GM12878 (cell line): ENCODE results near the gene CCDC141. TPM values are rescaled to one million over a fixed set of nuclear protein-coding genes. Genes with fewer than 3 reads are reported as not detected.

Experiments
- CBFB ChIP-seq: IDR thresholded peaks from 2 replicates; pipeline ENCODE4 v1.6.1; 2016; ENCODE audit warnings: antibody characterized with exemption, low read depth
- CEBPB ChIP-seq, 2 experiments: fragments of 150-350 bp in 1 of 2; IDR thresholded peaks; 2 replicates each; pipeline ENCODE4 v1.6.1; 2012 to 2014; ENCODE audit warnings: low read depth in 2 of 2, low read length in 2 of 2, borderline replicate concordance in 1 of 2, inconsistent platforms in 1 of 2
- CHD2 ChIP-seq: IDR thresholded peaks from 2 replicates; pipeline ENCODE4 v1.6.1; 2011; ENCODE audit warnings: low read depth, low read length, improper control_type of control experiment, borderline replicate concordance
- CHD4 ChIP-seq: fragments of 200-600 bp; sonication (generic); IDR thresholded peaks from 2 replicates; pipeline ENCODE4 v1.6.1; 2016; ENCODE audit warnings: mild to moderate bottlenecking
- CTCF ChIP-seq, 3 experiments: IDR thresholded peaks in 2 of 3; conservative IDR thresholded peaks in 1 of 3; 2 replicates each; pipeline ENCODE4 v1.5.1; 2011; ENCODE audit warnings: low read depth in 3 of 3, low read length in 3 of 3, mild to moderate bottlenecking in 3 of 3, control low read depth in 2 of 3, moderate library complexity in 2 of 3, inconsistent platforms in 1 of 3, mixed read lengths in 1 of 3; ENCODE audit not compliant: control insufficient read depth in 2 of 3, insufficient read depth in 1 of 3; ENCODE audit errors: extremely low read depth in 1 of 3
- E4F1 ChIP-seq: fragments of 450-650 bp; IDR thresholded peaks from 2 replicates; pipeline ENCODE4 v1.6.1; 2018; ENCODE audit warnings: borderline replicate concordance, mild to moderate bottlenecking; ENCODE audit not compliant: partially characterized antibody
- SIN3A ChIP-seq: IDR thresholded peaks from 2 replicates; pipeline ENCODE4 v1.6.1; 2012; ENCODE audit warnings: low read depth, low read length, improper control_type of control experiment
- SMAD1 ChIP-seq: fragments of 450-650 bp; IDR thresholded peaks from 2 replicates; pipeline ENCODE4 v1.6.1; 2018; ENCODE audit warnings: mild to moderate bottlenecking, low read depth; ENCODE audit not compliant: partially characterized antibody
- SMC3 ChIP-seq: IDR thresholded peaks from 2 replicates; pipeline ENCODE4 v1.6.1; 2011; ENCODE audit warnings: low read length, improper control_type of control experiment, borderline replicate concordance
- SREBF2 ChIP-seq: IDR thresholded peaks from 2 replicates; pipeline ENCODE4 v1.6.1; 2012; ENCODE audit warnings: mild to moderate bottlenecking, low read length
- YY1 ChIP-seq: IDR thresholded peaks from 2 replicates; pipeline ENCODE4 v1.6.1; 2011; ENCODE audit warnings: low read depth, mild to moderate bottlenecking, low read length
- polyA plus RNA-seq, 11 experiments: library from polyadenylated mRNA; depleted of rRNA in 4 of 11; unstranded in 6 of 11; stranded (reverse) in 5 of 11; fragments of >200 nt; fragmentation: Nextera tagmentation in 4 of 11; fragmentation: Illumina TruSeq in 1 of 11; extraction: Ambion mirVana in 4 of 11; extraction: Trizol in 1 of 11; gene quantifications; 1 replicate in 1 of 11; 2 replicates in 10 of 11; pipeline versions ENCODE4 v1.2.1 to v1.2.3, GENCODE V29; 2011 to 2016; ENCODE audit warnings: inconsistent platforms in 2 of 11, missing spikeins in 2 of 11, low read depth in 1 of 11
- total RNA-seq, 4 experiments: library from RNA; depleted of rRNA in 3 of 4; stranded (reverse); fragments of >200 nt in 3 of 4; fragmentation: Illumina TruSeq in 1 of 4; extraction: Trizol in 1 of 4; gene quantifications; 2 replicates each; pipeline versions ENCODE4 v1.2.1 to v1.2.3, GENCODE V29; 2013 to 2021
- TF ChIP-seq, protein P1 (sequence below): fragments of 450-650 bp; IDR thresholded peaks from 2 replicates; pipeline ENCODE4 v1.6.1; 2016; ENCODE audit warnings: mild to moderate bottlenecking, moderate library complexity, borderline replicate concordance
- TF ChIP-seq, protein P2 (sequence below): IDR thresholded peaks from 2 replicates; pipeline ENCODE4 v1.6.1; 2011; ENCODE audit warnings: mild to moderate bottlenecking, low read depth, low read length, moderate library complexity; ENCODE audit not compliant: insufficient replicate concordance

The CCDC141 gene
- total and polyA plus RNA-seq, 10 of the 15 experiments (the other 5 are each of a cell fraction or from before 2014, with no cell fraction given): 0.84 to 12.5 (median 3.6) TPM

DNA sequence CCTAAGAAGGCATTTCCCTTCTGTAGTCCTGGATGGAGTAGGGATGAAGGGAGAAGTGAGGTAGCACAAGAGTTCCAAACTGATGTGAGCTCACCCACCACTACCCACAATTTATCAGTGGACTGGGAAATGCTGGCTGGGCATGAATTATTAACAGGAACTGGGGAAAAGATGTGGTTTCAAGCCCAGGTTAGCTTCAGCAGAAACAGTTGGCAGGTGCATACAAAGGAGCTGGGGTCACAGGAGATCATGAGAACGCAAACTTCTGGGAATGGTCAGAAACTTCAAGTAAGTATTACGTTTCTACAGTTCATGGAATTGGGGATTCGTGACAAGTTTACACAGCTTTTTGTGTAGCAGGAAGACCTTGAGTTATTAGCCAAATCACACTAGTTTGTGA is 5.4 kb downstream of the CCDC141 start (continued):
- TF ChIP-seq E4F1 (no peak), CHD2 (no peak), CBFB (0 out of 2 replicates have a peak, but pooled peaks have one; percentile 44), CTCF (IDR thresholded peaks at IDR 0.05 in 2 of 3, conservative IDR thresholded peaks at IDR 0.05 in 1 of 3; ENCODE audit: control insufficient read depth in 2 of 3, extremely low read depth in 1 of 3, insufficient read depth in 1 of 3, low read depth in 3 of 3, low read length in 3 of 3) (no peak), CHD4 (no peak), YY1 (no peak), CEBPB (IDR thresholded peaks at IDR 0.05; ENCODE audit: borderline replicate concordance in 1 of 2, low read depth in 2 of 2, low read length in 2 of 2) (no peak), SIN3A (no peak), SMC3 (no peak), SMAD1 (no peak), SREBF2 (no peak)
- TF ChIP-seq, protein P1, sequence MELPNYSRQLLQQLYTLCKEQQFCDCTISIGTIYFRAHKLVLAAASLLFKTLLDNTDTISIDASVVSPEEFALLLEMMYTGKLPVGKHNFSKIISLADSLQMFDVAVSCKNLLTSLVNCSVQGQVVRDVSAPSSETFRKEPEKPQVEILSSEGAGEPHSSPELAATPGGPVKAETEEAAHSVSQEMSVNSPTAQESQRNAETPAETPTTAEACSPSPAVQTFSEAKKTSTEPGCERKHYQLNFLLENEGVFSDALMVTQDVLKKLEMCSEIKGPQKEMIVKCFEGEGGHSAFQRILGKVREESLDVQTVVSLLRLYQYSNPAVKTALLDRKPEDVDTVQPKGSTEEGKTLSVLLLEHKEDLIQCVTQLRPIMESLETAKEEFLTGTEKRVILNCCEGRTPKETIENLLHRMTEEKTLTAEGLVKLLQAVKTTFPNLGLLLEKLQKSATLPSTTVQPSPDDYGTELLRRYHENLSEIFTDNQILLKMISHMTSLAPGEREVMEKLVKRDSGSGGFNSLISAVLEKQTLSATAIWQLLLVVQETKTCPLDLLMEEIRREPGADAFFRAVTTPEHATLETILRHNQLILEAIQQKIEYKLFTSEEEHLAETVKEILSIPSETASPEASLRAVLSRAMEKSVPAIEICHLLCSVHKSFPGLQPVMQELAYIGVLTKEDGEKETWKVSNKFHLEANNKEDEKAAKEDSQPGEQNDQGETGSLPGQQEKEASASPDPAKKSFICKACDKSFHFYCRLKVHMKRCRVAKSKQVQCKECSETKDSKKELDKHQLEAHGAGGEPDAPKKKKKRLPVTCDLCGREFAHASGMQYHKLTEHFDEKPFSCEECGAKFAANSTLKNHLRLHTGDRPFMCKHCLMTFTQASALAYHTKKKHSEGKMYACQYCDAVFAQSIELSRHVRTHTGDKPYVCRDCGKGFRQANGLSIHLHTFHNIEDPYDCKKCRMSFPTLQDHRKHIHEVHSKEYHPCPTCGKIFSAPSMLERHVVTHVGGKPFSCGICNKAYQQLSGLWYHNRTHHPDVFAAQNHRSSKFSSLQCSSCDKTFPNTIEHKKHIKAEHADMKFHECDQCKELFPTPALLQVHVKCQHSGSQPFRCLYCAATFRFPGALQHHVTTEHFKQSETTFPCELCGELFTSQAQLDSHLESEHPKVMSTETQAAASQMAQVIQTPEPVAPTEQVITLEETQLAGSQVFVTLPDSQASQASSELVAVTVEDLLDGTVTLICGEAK: no peak
- TF ChIP-seq, protein P2, sequence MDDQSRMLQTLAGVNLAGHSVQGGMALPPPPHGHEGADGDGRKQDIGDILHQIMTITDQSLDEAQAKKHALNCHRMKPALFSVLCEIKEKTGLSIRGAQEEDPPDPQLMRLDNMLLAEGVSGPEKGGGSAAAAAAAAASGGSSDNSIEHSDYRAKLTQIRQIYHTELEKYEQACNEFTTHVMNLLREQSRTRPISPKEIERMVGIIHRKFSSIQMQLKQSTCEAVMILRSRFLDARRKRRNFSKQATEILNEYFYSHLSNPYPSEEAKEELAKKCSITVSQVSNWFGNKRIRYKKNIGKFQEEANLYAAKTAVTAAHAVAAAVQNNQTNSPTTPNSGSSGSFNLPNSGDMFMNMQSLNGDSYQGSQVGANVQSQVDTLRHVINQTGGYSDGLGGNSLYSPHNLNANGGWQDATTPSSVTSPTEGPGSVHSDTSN: no peak
- TF ChIP-seq, all 136 proteins: peak for 14
